Prostate gland (tissue), 2 donors: Measurements from ENCODE around the gene BANF1.

ENCODE experiments used
- CTCF ChIP-seq, 4 experiments: fragments of 200-600 bp in 2 of 4; fragments of 450-650 bp in 2 of 4; sonication (generic) in 2 of 4; IDR thresholded peaks; 1 replicate in 3 of 4; 2 replicates in 1 of 4; pipeline ENCODE4 v1.5.1; 2016 to 2019; ENCODE audit warnings: antibody characterized with exemption in 4 of 4, mild to moderate bottlenecking in 2 of 4, moderate library complexity in 2 of 4
- POLR2A ChIP-seq: fragments of 450-650 bp; IDR thresholded peaks from one replicate; pipeline ENCODE4 v1.6.1; 2016; ENCODE audit warnings: antibody characterized with exemption, mild to moderate bottlenecking

GRCh38 chr11:65975771-65976170 is 26.5 kb upstream of the BANF1 start:
- TF ChIP-seq CTCF (IDR thresholded peaks at IDR 0.05) (no peak), POLR2A (no peak)
